GM12891 (cell line): ENCODE data around the gene PDXDC1.
"Not testable (repeated sequence)": the region's sequence is repeated elsewhere in the genome, so short reads cannot be mapped to it uniquely, and the experiment has no call there.

Experiments
- PAX5 ChIP-seq: IDR thresholded peaks from 2 replicates; pipeline ENCODE4 v1.6.1; 2011; ENCODE audit warnings: low read length, moderate library complexity, mild to moderate bottlenecking; ENCODE audit not compliant: insufficient read depth, severe bottlenecking
- POLR2A ChIP-seq: IDR thresholded peaks from 2 replicates; pipeline ENCODE4 v1.6.1; 2011; ENCODE audit warnings: low read depth, low read length, control low read depth
- POLR2AphosphoS5 ChIP-seq: IDR thresholded peaks from 2 replicates; pipeline ENCODE4 v1.6.1; 2011; ENCODE audit warnings: low read depth, low read length, control low read depth

- TF ChIP-seq POLR2AphosphoS5, POLR2A, PAX5: not testable (repeated sequence)
Observed at GRCh38 chr16:15134752-15135482, 160.1 kb downstream of the PDXDC1 start.
